GM18508 (cell line): ENCODE measurements around the gene RAVER1.
"Not testable (repeated sequence)": the region's sequence is repeated elsewhere in the genome, so short reads cannot be mapped to it uniquely, and the experiment has no call there.

Source experiments
- ATAC-seq: cut with Tn5 transposase; IDR thresholded peaks from one replicate; pipeline ENCODE4 v1.9.1; 2021; ENCODE audit warnings: moderate number of reproducible peaks; ENCODE audit not compliant: insufficient read depth, unreplicated experiment

Gene RAVER1, protein sequence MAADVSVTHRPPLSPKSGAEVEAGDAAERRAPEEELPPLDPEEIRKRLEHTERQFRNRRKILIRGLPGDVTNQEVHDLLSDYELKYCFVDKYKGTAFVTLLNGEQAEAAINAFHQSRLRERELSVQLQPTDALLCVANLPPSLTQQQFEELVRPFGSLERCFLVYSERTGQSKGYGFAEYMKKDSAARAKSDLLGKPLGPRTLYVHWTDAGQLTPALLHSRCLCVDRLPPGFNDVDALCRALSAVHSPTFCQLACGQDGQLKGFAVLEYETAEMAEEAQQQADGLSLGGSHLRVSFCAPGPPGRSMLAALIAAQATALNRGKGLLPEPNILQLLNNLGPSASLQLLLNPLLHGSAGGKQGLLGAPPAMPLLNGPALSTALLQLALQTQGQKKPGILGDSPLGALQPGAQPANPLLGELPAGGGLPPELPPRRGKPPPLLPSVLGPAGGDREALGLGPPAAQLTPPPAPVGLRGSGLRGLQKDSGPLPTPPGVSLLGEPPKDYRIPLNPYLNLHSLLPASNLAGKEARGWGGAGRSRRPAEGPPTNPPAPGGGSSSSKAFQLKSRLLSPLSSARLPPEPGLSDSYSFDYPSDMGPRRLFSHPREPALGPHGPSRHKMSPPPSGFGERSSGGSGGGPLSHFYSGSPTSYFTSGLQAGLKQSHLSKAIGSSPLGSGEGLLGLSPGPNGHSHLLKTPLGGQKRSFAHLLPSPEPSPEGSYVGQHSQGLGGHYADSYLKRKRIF

GRCh38 chr19:10332965-10333757, at the start of gene RAVER1:
TSS of gene RAVER1 (minus strand) at chr19:10333529. CDS start at chr19:10333507, 22 bp downstream.
- peak; percentile 55 for ATAC-seq

GRCh38 chr19:10383223-10383499, 49.8 kb upstream of the RAVER1 start:
- ATAC-seq = not testable (repeated sequence)

GRCh38 chr19:10380313-10381102, 47.2 kb upstream of the RAVER1 start, which contains the start of gene TYK2:
TSS of gene TYK2 (minus strand) at chr19:10380572. CDS start at chr19:10378406, 2,166 bp downstream.
- ATAC-seq = peak; percentile 73

DNA sequence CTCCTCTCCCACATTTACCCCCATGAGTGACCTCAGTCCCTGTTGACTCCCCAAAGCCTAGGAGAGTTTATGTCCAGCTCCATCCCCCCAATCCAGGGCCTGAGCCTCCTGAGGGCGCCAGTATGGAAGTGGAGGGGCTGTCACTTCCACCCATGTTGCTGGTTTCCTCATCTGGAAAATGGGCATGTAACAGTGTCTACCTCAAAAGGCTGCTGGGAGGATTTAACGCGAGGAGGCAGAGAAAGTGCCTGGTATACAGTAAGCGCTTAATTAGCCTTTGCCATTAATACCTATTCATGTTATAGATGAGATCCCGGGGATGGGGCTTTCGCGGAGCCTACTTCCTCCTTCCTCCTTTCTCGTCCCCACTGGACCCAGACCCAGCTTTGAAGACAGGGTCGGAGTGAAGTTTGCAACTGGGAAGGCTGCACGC, 46.6 kb upstream of the RAVER1 start:
- no peak for ATAC-seq

DNA sequence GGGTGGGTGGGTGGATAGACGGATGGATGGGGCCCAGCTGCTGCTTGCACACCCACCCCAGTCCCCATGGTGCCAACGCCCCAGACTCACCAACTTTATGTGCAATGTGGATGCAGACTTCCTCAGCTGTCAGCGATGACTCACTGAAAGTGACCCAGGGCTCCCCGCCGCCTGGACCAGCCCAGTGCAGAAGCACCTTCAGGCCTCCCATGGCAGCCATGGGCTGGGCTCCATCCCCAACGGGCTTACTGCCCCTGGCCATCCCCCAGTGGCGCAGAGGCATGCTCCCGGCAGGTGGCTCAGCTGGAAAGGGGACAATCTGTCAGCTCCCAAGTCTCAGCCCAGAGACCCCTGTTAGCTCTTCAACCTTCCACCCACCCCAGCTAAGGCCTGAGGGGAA, 44.8 kb upstream of the RAVER1 start:
- no peak for ATAC-seq

DNA sequence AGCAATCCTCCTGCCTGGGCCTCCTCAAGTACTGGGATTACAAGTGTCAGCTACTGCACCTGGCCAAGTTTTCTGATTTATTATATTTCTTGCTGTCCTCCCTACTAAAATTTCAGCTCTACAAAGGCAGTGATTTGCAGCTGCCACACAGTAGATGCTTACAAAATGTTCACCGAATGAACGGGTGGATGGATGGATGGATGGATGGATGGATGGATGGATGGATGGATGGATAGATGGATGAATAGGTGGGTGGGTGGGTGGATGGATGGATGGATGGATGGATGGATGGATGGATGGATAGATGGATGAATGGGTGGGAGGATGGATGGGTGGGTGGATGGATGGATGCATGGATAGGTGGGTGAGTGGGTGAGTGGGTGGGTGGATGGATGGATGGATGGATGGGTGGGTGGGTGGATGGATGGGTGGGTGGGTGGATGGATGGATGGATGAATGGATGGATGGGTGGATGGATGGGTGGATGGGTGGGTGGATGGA, 43.9 kb upstream of the RAVER1 start:
- ATAC-seq = not testable (repeated sequence)

DNA sequence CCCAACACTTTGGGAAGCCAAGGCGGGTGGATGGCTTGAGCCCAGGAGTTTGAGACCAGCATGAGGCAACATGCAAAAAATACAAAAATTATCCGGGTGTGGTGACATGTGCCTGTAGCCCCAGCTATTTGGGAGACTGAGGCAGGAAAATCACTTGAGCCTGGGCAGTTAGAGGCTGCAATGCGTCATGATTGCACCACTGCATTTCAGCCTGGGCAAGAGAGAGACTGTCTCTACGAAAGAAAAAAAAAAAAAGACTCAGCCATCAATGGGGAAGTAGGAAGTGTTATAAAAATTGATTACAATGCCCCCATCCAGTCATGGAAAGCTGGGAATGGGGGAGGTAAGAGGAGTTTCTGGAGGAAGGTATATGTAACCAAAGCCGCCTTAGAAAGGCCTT, 41.6 kb upstream of the RAVER1 start:
- no peak for ATAC-seq

DNA sequence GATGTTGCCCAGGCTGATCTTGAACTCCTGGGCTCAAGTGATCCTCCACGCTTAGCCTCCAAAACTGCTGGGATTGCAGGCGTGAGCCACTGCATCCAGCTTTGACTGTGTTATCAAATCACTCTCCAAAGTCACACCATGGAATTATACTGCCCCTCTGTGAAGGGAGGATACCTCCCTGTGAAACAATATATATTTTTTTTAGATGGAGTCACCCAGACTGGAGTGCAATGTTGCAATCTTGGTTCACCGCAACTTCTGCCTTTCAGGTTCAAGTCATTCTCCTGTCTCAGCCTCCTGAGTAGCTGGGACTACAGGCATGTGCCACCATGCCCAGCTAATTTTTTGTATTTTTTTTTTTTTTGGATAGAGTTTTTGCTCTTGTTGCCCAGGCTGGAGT, 39.4 kb upstream of the RAVER1 start:
- no peak for ATAC-seq

GRCh38 chr19:10368101-10368803, 34.9 kb upstream of the RAVER1 start:
- ATAC-seq = no peak

- not testable (repeated sequence) for ATAC-seq
Measured at GRCh38 chr19:10366950-10367512, 33.7 kb upstream of the RAVER1 start.

GRCh38 chr19:10365518-10365917, 32.2 kb upstream of the RAVER1 start:
- no peak for ATAC-seq

GRCh38 chr19:10364644-10365043, 31.3 kb upstream of the RAVER1 start:
- no peak for ATAC-seq

GRCh38 chr19:10363789-10364281, 30.5 kb upstream of the RAVER1 start:
- no peak for ATAC-seq

DNA sequence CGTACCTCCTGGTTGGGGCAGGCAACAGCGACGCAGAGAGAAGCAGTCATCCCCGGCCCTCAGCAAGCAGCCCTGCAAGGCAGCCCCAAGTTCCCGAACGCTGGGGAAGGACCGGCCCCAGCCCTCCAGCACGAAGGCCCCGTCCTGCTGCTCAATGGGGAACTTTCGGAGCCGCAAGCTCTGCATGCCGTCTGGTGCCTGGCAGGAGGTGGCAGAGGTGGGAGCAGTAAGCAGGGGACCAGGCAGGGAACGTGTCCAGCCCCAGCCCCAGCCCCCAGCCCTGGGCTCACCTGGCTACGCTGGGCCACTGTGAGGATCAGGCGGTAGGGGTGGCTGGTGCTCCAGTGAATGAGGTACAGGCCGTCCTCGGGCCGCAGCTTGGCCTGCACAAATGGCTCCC, 28.9 kb upstream of the RAVER1 start:
- ATAC-seq = no peak

DNA sequence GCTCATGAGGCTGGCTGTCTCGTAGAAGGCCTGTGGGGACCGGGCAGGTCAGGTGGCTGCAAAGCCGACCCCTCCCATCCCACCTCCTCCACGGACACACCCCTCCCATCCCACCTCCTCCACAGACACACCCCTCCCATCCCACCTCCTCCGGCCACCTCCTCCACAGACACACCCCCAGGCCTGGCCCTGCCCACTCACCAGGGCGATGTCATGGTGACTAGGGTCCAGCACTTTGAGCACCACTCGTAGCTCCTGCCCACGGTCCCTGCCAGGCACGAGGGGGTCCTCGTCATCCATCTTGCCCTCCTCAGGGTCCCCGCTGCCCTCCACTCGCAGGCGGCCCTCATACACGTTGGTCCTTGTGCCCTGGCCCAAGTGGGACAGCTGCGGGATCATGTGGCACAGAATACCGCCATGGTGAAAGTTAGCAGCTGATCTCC, 28.3 kb upstream of the RAVER1 start:
- no peak for ATAC-seq

- ATAC-seq = no peak
Measured at GRCh38 chr19:10356431-10356830, 23.1 kb upstream of the RAVER1 start.

DNA sequence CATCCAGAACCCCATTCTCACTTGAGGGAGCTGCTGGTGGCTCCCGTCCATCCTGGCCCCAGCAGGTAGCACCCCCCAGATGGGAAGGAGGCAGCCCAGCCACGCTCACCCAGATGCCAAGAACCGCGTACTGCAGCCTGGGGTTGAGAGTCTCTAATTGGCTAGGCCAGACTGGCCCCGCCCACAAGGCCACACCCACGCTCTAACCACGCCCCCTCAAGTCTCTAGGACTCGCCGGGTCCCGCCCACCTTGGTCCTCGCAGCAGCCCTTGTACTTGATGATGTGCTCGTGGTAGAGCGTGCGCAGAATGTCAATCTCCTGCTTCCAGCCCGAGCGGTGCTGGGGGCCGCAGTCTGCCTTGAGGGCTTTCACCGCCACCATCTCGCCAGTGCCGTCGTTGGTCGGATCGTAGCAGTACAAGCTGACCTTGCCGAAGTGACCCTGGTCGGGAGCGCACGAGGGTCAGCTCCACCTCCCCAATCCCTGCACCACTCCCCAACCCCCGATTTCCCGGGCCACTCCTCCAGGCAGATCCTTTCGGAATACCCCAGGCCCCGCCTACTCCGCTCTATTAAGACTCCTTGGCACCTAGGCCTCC, 20.6 kb upstream of the RAVER1 start:
- ATAC-seq = no peak
